ENCODE data around the gene RASGRP2.

Gene RASGRP2

DNA sequence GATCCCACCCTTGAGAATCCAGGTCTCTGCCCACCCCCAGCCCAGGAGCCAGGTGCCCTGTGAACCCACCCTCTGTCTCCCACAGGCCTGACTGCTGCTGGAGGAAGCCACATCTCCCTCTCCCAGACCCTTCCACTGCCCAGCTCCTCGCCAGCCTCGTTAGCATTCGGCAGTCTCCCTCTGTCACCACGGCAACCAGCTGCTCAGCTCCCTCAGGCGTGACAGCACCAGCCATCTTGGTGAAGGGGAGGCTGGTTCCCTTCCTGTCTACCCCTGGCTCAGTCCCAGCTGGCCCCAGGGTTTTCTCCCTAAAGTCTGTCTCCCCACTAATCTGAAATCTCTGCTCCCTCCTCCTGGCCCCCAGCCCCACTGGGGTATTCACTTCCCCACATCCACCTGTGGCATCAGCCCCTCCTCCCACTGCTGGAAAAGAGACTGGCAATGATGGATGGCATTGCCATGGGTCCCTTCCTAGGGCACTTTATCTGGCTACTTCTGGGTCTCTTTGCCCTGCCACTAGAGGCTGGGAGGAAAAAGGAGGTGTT, 49.0 kb downstream of the RASGRP2 start:
- no peak for DNase-seq (ENCODE audit: low read depth)

DNA sequence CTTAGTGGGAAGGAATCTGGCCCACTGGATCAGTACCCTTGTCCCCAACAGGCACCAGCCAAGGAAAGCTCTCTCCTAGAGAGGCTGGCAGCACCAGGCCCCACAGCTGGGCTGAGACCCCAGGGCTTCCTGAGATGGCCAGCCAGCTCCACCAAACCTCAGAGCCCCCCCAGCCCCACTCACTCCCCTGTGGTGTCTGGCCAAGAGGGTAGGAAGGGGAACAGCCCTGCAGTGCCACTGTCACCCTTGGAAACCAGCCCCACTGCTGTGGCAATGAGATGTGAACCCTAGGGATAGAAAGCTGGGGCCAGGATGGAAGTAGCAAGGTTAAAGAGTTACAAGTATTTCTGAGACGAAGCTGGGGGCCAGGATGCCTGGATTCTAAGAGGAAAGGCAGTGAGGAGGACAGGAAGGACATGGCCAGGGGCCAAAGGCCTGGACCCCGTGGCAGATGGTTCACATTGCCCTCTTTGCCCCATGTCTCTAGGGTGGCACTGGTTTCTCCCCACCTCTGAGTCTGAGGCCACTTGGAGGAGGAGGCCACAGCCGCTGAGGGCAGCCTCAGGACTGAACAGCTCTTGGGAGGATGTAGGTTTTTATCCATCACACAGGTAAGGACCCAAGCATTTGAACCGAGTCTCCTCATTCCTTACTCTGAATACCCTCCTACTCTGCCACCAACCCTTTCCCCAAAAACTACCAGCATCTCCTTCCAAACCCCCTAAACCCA, 49.8 kb downstream of the RASGRP2 start:
- no peak for DNase-seq (ENCODE audit: low read depth)

DNA sequence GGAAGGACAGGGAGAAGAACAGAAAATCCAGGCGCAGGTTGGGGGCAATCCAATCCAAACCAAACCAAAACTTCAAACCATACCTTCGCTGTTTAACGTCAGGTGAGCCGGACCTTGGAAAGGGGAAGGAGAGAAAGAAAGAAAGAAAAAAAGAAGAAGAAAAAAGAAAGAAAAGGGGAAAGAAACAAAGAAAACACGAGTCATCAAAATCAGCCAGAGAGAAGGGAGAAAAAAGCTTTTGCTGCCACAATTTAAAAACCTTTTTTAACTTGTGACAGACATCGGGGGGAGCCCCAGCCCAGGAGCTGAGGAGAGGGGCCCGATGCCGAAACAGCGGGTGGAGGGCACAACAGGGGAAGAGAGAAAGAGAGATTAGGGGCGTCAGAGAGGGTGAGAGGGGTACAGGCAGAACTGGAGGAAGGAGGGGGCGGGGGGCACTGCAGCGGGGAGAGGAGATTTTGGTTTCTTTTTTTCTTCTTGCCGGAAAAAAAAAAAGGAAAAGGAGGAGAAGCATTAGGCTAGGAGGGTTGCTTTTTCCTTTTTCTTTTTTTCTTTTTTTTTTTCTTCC, 51.1 kb downstream of the RASGRP2 start:
- DNase-seq (ENCODE audit: low read depth): no peak

DNA sequence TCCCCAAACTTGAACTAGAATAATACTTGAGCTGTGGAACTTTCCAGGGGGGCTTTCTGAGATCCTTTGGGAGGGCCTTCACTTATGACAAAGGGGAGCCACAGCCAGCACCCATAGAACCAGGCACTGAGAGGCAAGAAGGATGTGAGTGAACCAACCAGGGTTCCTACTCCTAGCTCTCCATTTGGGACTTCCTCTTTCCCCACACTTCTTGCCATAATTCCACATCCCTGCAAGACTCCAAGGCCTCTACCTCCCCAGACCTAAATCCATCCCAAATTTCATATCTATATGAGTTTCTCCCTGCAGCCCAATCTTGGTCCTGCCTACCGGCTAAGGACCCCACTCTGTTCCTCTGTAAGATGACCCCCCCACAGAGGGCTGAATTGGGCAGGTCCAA, 52.4 kb downstream of the RASGRP2 start:
- no peak for DNase-seq (ENCODE audit: low read depth)

DNA sequence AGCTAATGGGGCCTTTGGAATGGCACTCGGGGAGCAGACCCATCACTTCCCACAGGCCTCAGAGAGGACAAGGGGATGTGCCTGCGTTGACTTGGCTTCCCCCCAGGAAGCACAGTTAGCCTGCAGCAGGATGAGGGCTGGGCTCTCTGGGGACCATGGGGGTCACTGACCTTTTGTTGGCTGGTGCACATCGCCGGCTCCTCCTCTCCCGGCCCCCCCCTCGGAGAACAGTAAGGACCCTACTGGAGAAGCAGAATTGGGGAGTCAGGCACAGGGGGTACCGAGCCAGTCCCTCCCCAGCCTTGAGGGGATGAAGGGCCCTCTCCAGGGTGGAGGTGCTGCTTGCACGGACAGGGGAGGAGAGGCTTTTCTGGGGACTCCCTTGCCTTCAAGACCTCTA, 53.7 kb downstream of the RASGRP2 start:
- no peak for DNase-seq (ENCODE audit: low read depth)

DNA sequence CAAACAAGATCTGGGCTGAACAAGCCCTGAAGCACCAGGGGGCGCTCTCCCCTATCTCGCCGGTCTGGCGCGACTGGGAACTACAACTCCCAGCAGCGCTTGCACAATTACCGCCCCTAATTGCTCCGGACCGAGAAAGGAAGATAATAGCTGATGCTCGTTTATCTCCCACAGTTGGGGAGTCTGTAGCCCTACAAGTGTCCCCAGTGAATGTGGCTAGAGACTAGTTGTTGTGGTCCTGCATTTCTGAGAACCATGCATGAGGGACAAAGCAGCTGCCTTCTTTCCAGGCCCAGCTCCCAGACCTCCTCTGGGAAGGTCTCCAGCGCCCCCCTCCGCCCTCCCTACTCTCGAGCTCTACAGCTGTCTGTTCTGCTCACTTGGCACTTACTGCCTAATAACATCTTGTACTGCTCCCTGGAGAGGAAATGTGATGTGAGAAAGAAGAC, 55.4 kb downstream of the RASGRP2 start:
- peak; percentile 71 for DNase-seq (ENCODE audit: low read depth)

DNA sequence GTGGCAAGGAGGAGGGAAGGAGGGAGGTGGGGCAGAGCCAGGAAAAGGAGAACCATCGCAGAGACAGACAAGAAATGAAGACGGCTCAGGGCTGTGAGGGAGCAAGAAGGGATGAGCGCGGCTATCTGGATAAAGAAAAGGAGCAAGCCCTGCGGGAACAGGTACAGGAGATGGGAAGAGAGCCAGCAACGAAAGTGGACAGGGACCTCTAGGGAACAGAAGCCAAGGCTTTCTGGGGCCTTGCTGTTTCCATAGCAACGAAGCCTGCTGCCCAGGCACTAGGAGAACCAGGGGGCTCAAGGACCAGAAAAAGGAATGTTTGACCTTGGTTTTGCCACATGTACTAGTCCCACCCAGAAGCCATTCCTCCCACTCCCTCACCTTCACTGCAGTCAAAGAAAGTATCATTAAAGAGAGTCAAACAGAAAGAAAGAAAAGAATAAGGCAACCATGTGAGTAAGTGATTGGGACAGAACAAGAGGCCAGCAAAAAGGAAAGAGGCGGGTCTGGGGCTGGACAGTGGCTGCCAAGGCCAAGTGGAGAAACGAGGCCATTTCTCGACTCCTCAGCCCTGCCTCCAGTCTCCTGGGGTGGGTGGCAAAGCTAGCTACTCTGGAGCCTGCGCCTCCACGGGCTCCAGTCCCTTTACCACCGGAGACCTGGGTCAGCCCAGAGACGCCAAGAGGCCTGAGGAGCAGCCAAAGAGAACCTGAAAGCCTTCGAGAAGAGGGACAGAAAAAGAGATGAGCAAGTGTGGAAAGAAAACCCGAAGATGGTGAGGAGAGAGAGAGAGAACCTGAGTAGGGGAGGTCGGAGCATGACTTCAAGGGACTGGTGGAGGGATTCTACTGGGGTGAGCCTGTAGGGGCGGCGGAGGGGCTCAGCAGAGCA, 56.1 kb downstream of the RASGRP2 start:
- no peak for DNase-seq (ENCODE audit: low read depth)

DNA sequence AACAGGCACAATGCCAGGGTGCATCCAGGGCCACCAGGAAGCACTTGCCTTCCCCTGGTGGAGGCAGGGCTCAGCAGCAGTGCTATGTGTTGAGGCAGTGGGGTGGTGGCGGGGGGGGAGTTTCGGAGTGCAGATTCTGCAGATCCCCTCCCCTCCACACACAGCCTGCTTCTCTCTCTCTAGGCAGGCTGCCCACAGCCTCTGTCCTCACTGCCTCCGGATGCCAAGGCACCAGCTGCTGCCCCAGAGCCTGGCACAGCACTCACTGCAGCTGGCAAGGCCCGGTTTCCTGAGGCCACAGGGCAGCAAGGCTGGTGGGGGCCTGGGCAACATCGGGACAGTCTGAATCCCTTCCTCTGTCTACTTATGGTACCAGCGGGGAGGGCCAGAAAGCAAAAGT, 56.7 kb downstream of the RASGRP2 start:
- no peak for DNase-seq (ENCODE audit: low read depth)

DNA sequence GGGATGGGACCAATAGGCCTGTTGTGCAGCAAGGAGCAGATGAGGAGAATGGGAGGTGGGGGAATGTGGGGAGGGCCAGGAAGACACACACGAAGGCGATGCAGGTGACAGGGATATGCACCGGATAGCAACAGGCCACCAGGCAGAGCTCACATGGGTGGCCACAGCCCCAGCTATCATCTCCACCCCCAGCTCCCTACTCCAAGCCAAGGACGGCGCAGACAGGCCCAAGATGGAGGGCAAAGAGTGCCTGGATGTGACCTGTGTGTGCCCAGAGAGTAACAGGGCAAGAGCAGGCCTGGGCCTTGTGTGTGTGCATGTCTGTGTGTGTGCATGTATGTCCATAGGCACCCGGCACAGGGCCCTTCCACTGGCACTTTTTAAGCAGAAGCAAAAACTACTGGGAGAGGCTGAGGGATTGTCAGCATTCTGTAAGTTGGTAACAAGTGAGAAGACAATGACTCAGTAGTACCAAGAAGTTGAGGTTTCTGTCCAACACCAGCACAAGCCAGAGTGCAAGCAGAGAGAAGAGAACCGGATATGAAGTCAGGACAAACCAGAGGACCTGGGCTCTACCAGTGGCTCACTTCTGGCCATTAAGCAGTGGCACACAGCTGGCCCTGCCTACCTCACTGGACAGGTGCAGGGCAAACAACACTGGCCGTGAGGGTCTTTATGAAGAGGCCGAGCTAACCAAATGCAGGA, 57.3 kb downstream of the RASGRP2 start:
- no peak for DNase-seq (ENCODE audit: low read depth)

DNA sequence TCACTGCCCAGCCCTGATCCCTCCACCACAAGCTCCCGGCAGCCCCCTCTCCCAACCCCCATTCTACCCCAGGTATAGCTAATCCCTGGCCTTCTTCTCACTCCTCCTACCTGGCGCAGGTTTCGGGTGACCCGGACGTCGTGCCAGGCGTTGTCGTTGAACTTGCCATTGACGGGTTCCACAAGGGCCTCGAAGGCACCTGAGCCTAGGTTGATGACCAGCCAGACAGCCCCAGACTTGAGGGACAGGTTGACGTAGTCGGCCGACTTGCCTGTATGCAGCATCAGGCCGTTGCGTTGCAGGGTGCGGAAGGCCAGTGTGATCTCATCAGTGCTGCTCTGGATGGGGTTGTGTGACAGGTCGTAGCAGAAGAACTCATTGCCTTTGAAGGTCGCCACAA, 58.4 kb downstream of the RASGRP2 start:
- DNase-seq (ENCODE audit: low read depth): no peak

DNA sequence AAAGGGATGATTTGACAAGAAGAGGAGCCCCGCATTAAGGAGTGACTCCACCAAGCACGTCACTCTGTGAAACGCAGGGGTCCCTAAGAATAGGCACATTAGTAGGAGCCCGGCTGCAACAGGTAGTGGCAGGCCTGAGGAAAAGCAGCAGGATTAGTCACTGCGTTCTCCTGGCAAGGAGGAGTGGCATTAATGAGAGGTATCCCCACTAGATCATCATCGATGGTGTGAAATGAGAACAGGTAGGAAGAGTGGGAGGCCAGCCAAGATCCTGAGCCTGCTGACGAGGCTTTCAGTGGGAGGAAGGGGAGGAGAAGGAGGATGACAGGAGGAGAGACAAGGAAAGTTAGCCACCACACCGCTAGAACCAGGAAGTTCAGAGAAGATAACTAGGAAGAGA, 59.6 kb downstream of the RASGRP2 start:
- no peak for DNase-seq (ENCODE audit: low read depth)

DNA sequence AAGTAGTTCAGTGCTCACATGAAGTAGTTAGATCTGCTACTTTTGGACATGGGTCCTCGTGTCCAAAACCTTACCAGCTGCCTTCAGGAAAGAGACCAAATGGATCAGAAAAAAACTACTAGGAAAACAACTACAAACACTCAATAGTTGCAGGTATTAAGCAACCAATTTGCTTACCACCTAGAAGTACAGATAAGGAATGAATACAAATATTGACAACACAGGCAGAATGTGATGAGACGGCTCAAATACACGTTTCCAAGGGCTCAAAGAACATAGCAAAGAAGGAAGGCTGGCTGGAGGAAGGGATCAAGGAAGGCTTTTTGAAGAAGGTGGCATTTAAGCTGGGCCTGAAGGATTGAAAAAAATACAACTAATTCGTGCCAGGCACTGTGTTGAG, 62.8 kb downstream of the RASGRP2 start:
- DNase-seq (ENCODE audit: low read depth): no peak

DNA sequence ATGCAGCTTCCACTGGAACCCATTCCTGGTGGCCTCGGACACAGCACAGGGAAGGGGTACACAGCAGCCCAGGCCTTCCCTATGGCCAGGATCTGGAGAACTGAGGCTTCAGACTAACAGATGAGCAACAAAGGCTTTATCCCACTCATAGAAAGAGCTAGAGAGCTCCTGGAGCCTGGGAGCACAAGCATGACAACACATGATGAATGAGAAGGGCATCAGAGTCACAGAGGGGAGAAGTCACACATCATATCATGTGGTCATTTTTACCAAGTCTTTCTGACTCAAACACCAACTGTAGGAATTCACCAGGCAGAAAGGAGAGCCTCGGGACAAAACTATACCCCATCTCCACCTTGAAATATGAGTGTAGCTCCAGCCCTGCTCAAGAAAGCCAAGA, 64.1 kb downstream of the RASGRP2 start:
- no peak for DNase-seq (ENCODE audit: low read depth)

DNA sequence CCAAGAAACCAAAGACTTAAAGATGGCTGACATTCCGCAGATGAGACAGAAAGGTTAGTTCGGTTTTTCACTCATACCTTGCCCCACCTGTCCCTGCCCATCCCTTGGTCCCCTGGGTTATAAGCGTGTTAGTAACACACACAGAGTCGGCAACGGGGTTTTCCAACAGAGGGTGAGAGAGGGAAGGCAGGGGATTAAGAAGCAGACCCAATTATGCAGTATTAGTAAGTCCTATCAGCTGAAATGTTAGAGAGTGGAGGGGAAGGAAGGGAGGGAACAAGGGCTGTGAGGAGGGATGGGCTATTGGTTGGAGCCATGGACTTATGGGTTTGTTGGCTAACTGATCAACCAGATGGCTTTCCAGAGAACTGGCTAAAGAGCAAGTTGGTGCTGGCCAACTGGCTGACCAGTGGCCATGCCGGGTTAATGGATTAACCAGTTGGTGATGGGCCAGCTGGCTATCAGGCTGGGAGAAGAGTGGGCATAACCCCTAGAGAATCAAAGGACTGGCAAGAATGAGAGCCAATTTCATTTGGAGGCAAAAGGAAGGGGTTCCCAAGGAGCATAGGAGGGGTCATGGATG, 66.4 kb downstream of the RASGRP2 start:
- DNase-seq (ENCODE audit: low read depth): no peak
